ENCODE measurements around the gene MUCL3.

DNA sequence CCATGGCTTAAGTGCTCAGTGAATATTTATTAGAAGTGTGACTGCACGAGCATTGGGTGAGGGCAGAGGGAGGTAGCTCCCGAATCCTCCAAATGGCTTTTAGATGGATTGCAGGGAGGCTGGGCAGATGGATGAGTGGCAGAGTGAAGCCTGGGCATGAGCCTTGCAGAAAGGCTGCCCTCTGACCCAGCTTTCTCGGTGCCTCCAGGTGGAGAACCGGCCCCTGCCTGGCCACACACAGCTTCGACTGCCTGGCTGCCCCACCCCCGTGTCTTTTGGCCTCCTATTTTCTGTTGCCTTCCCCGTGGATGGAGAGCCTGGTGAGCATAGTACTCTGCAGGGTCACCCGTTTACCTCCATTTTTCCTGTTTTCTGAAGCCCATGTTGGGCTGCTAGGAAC is 23.3 kb upstream of the MUCL3 start:
- TF ChIP-seq, protein P1, sequence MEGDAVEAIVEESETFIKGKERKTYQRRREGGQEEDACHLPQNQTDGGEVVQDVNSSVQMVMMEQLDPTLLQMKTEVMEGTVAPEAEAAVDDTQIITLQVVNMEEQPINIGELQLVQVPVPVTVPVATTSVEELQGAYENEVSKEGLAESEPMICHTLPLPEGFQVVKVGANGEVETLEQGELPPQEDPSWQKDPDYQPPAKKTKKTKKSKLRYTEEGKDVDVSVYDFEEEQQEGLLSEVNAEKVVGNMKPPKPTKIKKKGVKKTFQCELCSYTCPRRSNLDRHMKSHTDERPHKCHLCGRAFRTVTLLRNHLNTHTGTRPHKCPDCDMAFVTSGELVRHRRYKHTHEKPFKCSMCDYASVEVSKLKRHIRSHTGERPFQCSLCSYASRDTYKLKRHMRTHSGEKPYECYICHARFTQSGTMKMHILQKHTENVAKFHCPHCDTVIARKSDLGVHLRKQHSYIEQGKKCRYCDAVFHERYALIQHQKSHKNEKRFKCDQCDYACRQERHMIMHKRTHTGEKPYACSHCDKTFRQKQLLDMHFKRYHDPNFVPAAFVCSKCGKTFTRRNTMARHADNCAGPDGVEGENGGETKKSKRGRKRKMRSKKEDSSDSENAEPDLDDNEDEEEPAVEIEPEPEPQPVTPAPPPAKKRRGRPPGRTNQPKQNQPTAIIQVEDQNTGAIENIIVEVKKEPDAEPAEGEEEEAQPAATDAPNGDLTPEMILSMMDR (IDR thresholded peaks at IDR 0.05): no peak
- TF ChIP-seq EP300 (IDR thresholded peaks at IDR 0.05): no peak
